Calu3 (cell line): ENCODE results near the gene PRELID1. TPM values are rescaled to one million over a fixed set of nuclear protein-coding genes. Genes with fewer than 3 reads are reported as not detected.

Experiments
- BruUV-seq: library from RNA; stranded (reverse); fragments of 400-500 nt; replicated peaks from 2 replicates; lab custom pipeline; 2021; lab: Mats Ljungman, UMichigan
- CTCF ChIA-PET: fragments of 300-600 bp; sonication (Branson Sonifier 250); formaldehyde crosslinking; loops from one replicate; lab custom pipeline; 2022; ENCODE audit warnings: antibody characterized with exemption; lab: Charles Lee
- DNase-seq: peaks from one replicate; pipeline ENCODE4 v3.0.0; 2022
- H3K27ac Mint-ChIP-seq: one replicate; pipeline ENCODE4 v1.8.0; 2022; ENCODE audit warnings: mixed read lengths; ENCODE audit not compliant: unreplicated experiment
- H3K27me3 Mint-ChIP-seq: one replicate; pipeline ENCODE4 v1.8.0; 2022; ENCODE audit warnings: mixed read lengths; ENCODE audit not compliant: unreplicated experiment
- H3K36me3 Mint-ChIP-seq: one replicate; pipeline ENCODE4 v1.8.0; 2022; ENCODE audit warnings: mild to moderate bottlenecking, moderate library complexity, mixed read lengths; ENCODE audit not compliant: insufficient read depth, unreplicated experiment
- H3K4me1 Mint-ChIP-seq: one replicate; pipeline ENCODE4 v1.8.0; 2022; ENCODE audit warnings: mild to moderate bottlenecking, low read depth, mixed read lengths; ENCODE audit not compliant: unreplicated experiment
- H3K4me3 Mint-ChIP-seq: one replicate; pipeline ENCODE4 v1.8.0; 2022; ENCODE audit warnings: mild to moderate bottlenecking, low read depth, moderate library complexity, mixed read lengths; ENCODE audit not compliant: unreplicated experiment
- H3K9me3 Mint-ChIP-seq: one replicate; pipeline ENCODE4 v1.8.0; 2022; ENCODE audit warnings: low read depth, mixed read lengths; ENCODE audit not compliant: unreplicated experiment
- CTCF ChIP-seq: fragments of 200-600 bp; IDR thresholded peaks from one replicate; pipeline ENCODE4 v1.8.0; 2022; ENCODE audit warnings: antibody characterized with exemption; ENCODE audit not compliant: unreplicated experiment
- intact Hi-C: fragments of 100-400 bp; cut with micrococcal nuclease; formaldehyde crosslinking; loops from one replicate; pipeline ENCODE4 v1.10.0; 2022; ENCODE audit not compliant: unreplicated experiment
- total RNA-seq: library from RNA; stranded (reverse); gene quantifications from 2 replicates; pipeline ENCODE4 v1.2.3, GENCODE V29; 2022

PRELID1 gene
- total RNA-seq, 1 experiment from 2014 or later: 217 TPM

DNA sequence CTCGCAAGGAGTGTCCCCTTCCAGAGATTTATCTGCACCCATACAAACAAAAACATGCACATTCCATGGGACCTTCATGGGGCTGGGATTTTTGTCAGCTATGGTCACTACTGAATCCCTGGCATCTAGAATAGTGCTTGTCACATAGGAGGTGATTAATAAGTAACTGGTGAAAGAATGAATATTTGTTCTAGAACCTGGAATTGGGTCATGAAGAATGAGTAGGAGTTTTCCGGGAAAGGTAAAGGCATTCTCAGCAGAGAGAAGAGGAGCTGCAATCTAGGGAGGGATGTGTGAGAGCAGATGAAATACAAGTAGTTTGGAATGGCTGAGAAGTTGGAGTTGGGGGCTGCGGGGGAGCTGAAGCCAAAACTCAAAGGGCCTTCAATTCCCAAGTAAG, 50.7 kb downstream of the PRELID1 start:
- BruUV-seq: no TSS peak
- Mint-ChIP-seq H3K4me1 (peaks cover 62% of the 10 kb centered on the region), H3K9me3 (peaks cover 5% of the 10 kb centered on the region), H3K27ac (peak overlapping the region; percentile 73), H3K27me3 (no peaks in the 10 kb centered on the region), H3K4me3 (peak overlapping the region; percentile 0), H3K36me3 (peaks cover 40% of the 10 kb centered on the region)
- no peak for TF ChIP-seq CTCF
- CTCF ChIA-PET: interaction anchor here (0.9 to 1.2 kb wide), 2 partner anchors 24 to 36 kb away, joined by 3 read pairs; no protein-coding TSS in a partner anchor
- no peak for DNase-seq
- intact Hi-C loops: loop anchor here (5.0 kb wide), 1 partner anchor 37 kb away; no protein-coding TSS in a partner anchor

DNA sequence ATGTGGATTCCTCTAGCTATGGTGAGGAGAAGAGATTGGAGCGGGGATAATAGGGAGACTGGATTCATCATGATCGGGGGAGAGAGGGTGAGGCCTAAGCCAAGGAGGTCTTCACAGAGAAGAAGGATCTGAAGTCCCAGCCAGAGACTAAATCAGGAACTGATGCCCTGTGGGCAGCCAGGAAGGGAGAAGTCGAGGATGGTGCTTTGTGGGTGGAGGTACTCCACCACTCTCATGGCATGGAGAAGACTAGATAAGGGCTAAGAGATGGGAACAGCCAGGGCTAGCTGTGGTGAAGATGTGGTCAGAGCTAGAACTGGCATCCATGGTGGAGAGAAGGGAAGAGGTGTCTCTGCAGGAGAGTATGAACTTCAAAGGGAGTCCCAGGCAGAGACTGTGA, 51.1 kb downstream of the PRELID1 start:
- intact Hi-C loops: loop anchor here (5.0 kb wide), 1 partner anchor 37 kb away; no protein-coding TSS in a partner anchor
- no peak for TF ChIP-seq CTCF
- H3K27me3 Mint-ChIP-seq: no peaks in the 10 kb centered on the region
- peaks cover 5% of the 10 kb centered on the region for H3K9me3 Mint-ChIP-seq
- DNase-seq: no peak
- CTCF ChIA-PET: interaction anchor here (0.9 to 1.2 kb wide), 2 partner anchors 24 to 36 kb away, joined by 3 read pairs; no protein-coding TSS in a partner anchor
- no TSS peak for BruUV-seq
- peak overlapping the region; percentile 73 for H3K27ac Mint-ChIP-seq
- H3K4me3 Mint-ChIP-seq: peak overlapping the region; percentile 0
- H3K4me1 Mint-ChIP-seq: peaks cover 60% of the 10 kb centered on the region
- H3K36me3 Mint-ChIP-seq: peaks cover 36% of the 10 kb centered on the region

- CTCF ChIA-PET: no interaction called here
- Mint-ChIP-seq H3K4me3 (no peak overlapping the region), H3K9me3 (peaks cover 5% of the 10 kb centered on the region), H3K36me3 (peaks cover 29% of the 10 kb centered on the region), H3K27me3 (no peaks in the 10 kb centered on the region), H3K27ac (no peak overlapping the region), H3K4me1 (peaks cover 54% of the 10 kb centered on the region)
- no peak for TF ChIP-seq CTCF
- no TSS peak for BruUV-seq
- intact Hi-C loops: no loop called here
- DNase-seq: no peak
These were observed 51.7 kb downstream of the PRELID1 start for GRCh38 chr5:177355162-177355867.

- no TSS peak for BruUV-seq
- CTCF ChIA-PET: no interaction called here
- DNase-seq: no peak
- H3K27ac Mint-ChIP-seq: no peak overlapping the region
- H3K4me3 Mint-ChIP-seq: no peak overlapping the region
- intact Hi-C loops: no loop called here
- TF ChIP-seq CTCF: no peak
- peaks cover 51% of the 10 kb centered on the region for H3K4me1 Mint-ChIP-seq
- H3K27me3 Mint-ChIP-seq: no peaks in the 10 kb centered on the region
- H3K9me3 Mint-ChIP-seq: peaks cover 5% of the 10 kb centered on the region
- H3K36me3 Mint-ChIP-seq: peaks cover 24% of the 10 kb centered on the region
These were observed 52.2 kb downstream of the PRELID1 start for GRCh38 chr5:177355868-177356168.

Other genes with a start within 250 kb of the PRELID1 start
- 275 and 291 TPM in 2 replicates for gene FGFR4, start 216.9 kb upstream of the PRELID1 start, total RNA-seq
- gene NSD1, start 170.0 kb upstream of the PRELID1 start, total RNA-seq: 61.4 and 65.3 TPM in 2 replicates
- gene RAB24, start 80 bp upstream of the PRELID1 start, total RNA-seq: 34.0 and 41.1 TPM in 2 replicates
- 24.3 and 36.3 TPM in 2 replicates for gene MXD3, start 8.1 kb downstream of the PRELID1 start, total RNA-seq
- gene LMAN2, start 47.9 kb downstream of the PRELID1 start, total RNA-seq: 278 and 305 TPM in 2 replicates
- 12.9 and 13.0 TPM in 2 replicates for gene RGS14, start 54.1 kb downstream of the PRELID1 start, total RNA-seq
- 0.19 and 0.64 TPM in 2 replicates for gene SLC34A1, start 80.6 kb downstream of the PRELID1 start, total RNA-seq
- not detected in 2 replicates for gene PFN3, start 96.9 kb downstream of the PRELID1 start, total RNA-seq
- gene F12, start 105.8 kb downstream of the PRELID1 start, total RNA-seq: 14.3 and 20.2 TPM in 2 replicates
- gene GRK6, start 122.9 kb downstream of the PRELID1 start, total RNA-seq: 64.6 and 72.6 TPM in 2 replicates
- gene PRR7, start 143.0 kb downstream of the PRELID1 start, total RNA-seq: 25.2 and 27.6 TPM in 2 replicates
- gene DBN1, start 169.8 kb downstream of the PRELID1 start, total RNA-seq: 207 and 218 TPM in 2 replicates
- gene PDLIM7, start 193.8 kb downstream of the PRELID1 start, total RNA-seq: 400 and 420 TPM in 2 replicates
- 14.5 and 15.7 TPM in 2 replicates for gene DOK3, start 206.0 kb downstream of the PRELID1 start, total RNA-seq
- 101 and 132 TPM in 2 replicates for gene DDX41, start 213.2 kb downstream of the PRELID1 start, total RNA-seq